A549 treated with DMSO at 1 μM for 4 hours (cell line): ENCODE data around the gene BST2. TPM values are rescaled to one million over a fixed set of nuclear protein-coding genes. Genes with fewer than 3 reads are reported as not detected.

Experiments used
- total RNA-seq: library from RNA; stranded (reverse); fragments of 200-300 nt; extraction: Qiagen RNA extraction; gene quantifications from 5 replicates; pipeline ENCODE4 v1.2.3, GENCODE V29; 2022; ENCODE audit warnings: low read depth

BST2 gene
- total RNA-seq, result 0.13 to 0.47 TPM (median 0.24 TPM) in 5 replicates

GRCh38 chr19:17405250-17406045, at the start of gene BST2:
TSS of gene BST2 (minus strand) at chr19:17405630. CDS start at chr19:17405575, 55 bp downstream.

GRCh38 chr19:17448131-17448967, 42.9 kb upstream of the BST2 start, which contains the start of gene TMEM221:
TSS of gene TMEM221 (minus strand) at chr19:17448668. CDS start at chr19:17448462, 206 bp downstream.

GRCh38 chr19:17419621-17420474, 14.4 kb upstream of the BST2 start, which contains the start of gene MVB12A:
TSS of gene MVB12A (plus strand) at chr19:17420047. CDS start at chr19:17420136, 89 bp downstream.

GRCh38 chr19:17393914-17394313, 11.5 kb downstream of the BST2 start, which contains the start of gene CCDC194:
TSS of gene CCDC194 (minus strand) at chr19:17394196. CDS start at chr19:17394158, 38 bp downstream.

GRCh38 chr19:17376935-17377600, 28.4 kb downstream of the BST2 start, which contains the start of gene PLVAP:
TSS of gene PLVAP (minus strand) at chr19:17377342. CDS start at chr19:17377288, 54 bp downstream.

Other genes starting within 250 kb of the BST2 start
- 14.7 to 16.4 TPM (median 15.3 TPM) in 5 replicates for gene USE1, start 190.3 kb downstream of the BST2 start, total RNA-seq
- gene OCEL1, start 179.4 kb downstream of the BST2 start, total RNA-seq, result 9.8 to 13.9 TPM (median 10.9 TPM) in 5 replicates
- 23.3 to 58.5 TPM (median 49.9 TPM) in 5 replicates for gene NR2F6, start 159.7 kb downstream of the BST2 start, total RNA-seq
- gene USHBP1, start 140.9 kb downstream of the BST2 start, total RNA-seq, result not detected in 5 replicates
- gene BABAM1, start 138.2 kb downstream of the BST2 start, total RNA-seq, result 58.4 to 65.2 TPM (median 62.0 TPM) in 5 replicates
- 0.27 to 0.76 TPM (median 0.40 TPM) in 5 replicates for gene ANKLE1, start 123.7 kb downstream of the BST2 start, total RNA-seq
- 2.0 to 3.6 TPM (median 3.2 TPM) in 5 replicates for gene ABHD8, start 102.2 kb downstream of the BST2 start, total RNA-seq
- 52.6 to 96.7 TPM (median 84.9 TPM) in 5 replicates for gene MRPL34, start 99.8 kb downstream of the BST2 start, total RNA-seq
- gene DDA1, start 96.1 kb downstream of the BST2 start, total RNA-seq, result 53.8 to 73.0 TPM (median 68.7 TPM) in 5 replicates
- 2.1 to 4.3 TPM (median 3.9 TPM) in 5 replicates for gene ANO8, start 70.8 kb downstream of the BST2 start, total RNA-seq
- 18.0 to 24.5 TPM (median 21.1 TPM) in 5 replicates for gene GTPBP3, start 68.1 kb downstream of the BST2 start, total RNA-seq
- gene PLVAP, start 28.3 kb downstream of the BST2 start, total RNA-seq, result not detected in 5 replicates
- gene CCDC194, start 11.4 kb downstream of the BST2 start, total RNA-seq, result not detected in 5 replicates
- 29.7 to 43.1 TPM (median 38.5 TPM) in 5 replicates for gene MVB12A, start 14.4 kb upstream of the BST2 start, total RNA-seq
- gene TMEM221, start 43.0 kb upstream of the BST2 start, total RNA-seq, result 0.46 to 0.84 TPM (median 0.76 TPM) in 5 replicates
- gene NXNL1, start 55.3 kb upstream of the BST2 start, total RNA-seq, result not detected in 5 replicates
- 2.6 to 3.2 TPM (median 3.1 TPM) in 5 replicates for gene SLC27A1, start 64.9 kb upstream of the BST2 start, total RNA-seq
- gene PGLS, start 106.0 kb upstream of the BST2 start, total RNA-seq, result 47.9 to 75.7 TPM (median 65.7 TPM) in 5 replicates
- 61.6 to 80.3 TPM (median 73.3 TPM) in 5 replicates for gene COLGALT1, start 150.0 kb upstream of the BST2 start, total RNA-seq